ENCODE data around the gene RPL21.

Gene RPL21

GRCh38 chr13:27273658-27274425 is 22.5 kb downstream of the RPL21 start:
- TF ChIP-seq SIN3A (IDR thresholded peaks at IDR 0.05; ENCODE audit: borderline replicate concordance, insufficient read depth, low read length) = no peak
- TF ChIP-seq POLR2AphosphoS5 (IDR thresholded peaks at IDR 0.05; ENCODE audit: low read depth, low read length) = no peak
- no peak for TF ChIP-seq FOXP2 (optimal IDR thresholded peaks at IDR 0.05; ENCODE audit: borderline replicate concordance, extremely low read depth, extremely low read length, insufficient read depth)
- no peak for TF ChIP-seq REST (IDR thresholded peaks at IDR 0.05; ENCODE audit: insufficient read depth in 1 of 2, low read depth in 2 of 2, low read length in 2 of 2)
- TF ChIP-seq TAF1 (IDR thresholded peaks at IDR 0.05; ENCODE audit: borderline replicate concordance, insufficient read depth, low read length) = no peak

- TF ChIP-seq POLR2AphosphoS5 (IDR thresholded peaks at IDR 0.05; ENCODE audit: low read depth, low read length) = no peak
- TF ChIP-seq REST (IDR thresholded peaks at IDR 0.05; ENCODE audit: insufficient read depth in 1 of 2, low read depth in 2 of 2, low read length in 2 of 2) = no peak
- no peak for TF ChIP-seq SIN3A (IDR thresholded peaks at IDR 0.05; ENCODE audit: borderline replicate concordance, insufficient read depth, low read length)
- TF ChIP-seq FOXP2 (optimal IDR thresholded peaks at IDR 0.05; ENCODE audit: borderline replicate concordance, extremely low read depth, extremely low read length, insufficient read depth) = no peak
These were observed 23.3 kb downstream of the RPL21 start for GRCh38 chr13:27274631-27275030.

GRCh38 chr13:27276188-27276587 is 24.8 kb downstream of the RPL21 start:
- TF ChIP-seq FOXP2 (optimal IDR thresholded peaks at IDR 0.05; ENCODE audit: borderline replicate concordance, extremely low read depth, extremely low read length, insufficient read depth) (no peak), REST (IDR thresholded peaks at IDR 0.05; ENCODE audit: insufficient read depth in 1 of 2, low read depth in 2 of 2, low read length in 2 of 2) (no peak), SIN3A (IDR thresholded peaks at IDR 0.05; ENCODE audit: borderline replicate concordance, insufficient read depth, low read length) (no peak), TAF1 (IDR thresholded peaks at IDR 0.05; ENCODE audit: borderline replicate concordance, insufficient read depth, low read length) (no peak)

- TF ChIP-seq REST (IDR thresholded peaks at IDR 0.05; ENCODE audit: insufficient read depth in 1 of 2, low read depth in 2 of 2, low read length in 2 of 2) = no peak
- TF ChIP-seq POLR2AphosphoS5 (IDR thresholded peaks at IDR 0.05; ENCODE audit: low read depth, low read length) = no peak
- TF ChIP-seq TAF1 (IDR thresholded peaks at IDR 0.05; ENCODE audit: borderline replicate concordance, insufficient read depth, low read length) = no peak
- TF ChIP-seq FOXP2 (optimal IDR thresholded peaks at IDR 0.05; ENCODE audit: borderline replicate concordance, extremely low read depth, extremely low read length, insufficient read depth) = no peak
- TF ChIP-seq SIN3A (IDR thresholded peaks at IDR 0.05; ENCODE audit: borderline replicate concordance, insufficient read depth, low read length) = no peak
These were observed 28.1 kb downstream of the RPL21 start for GRCh38 chr13:27279506-27279905.

All from PFSK-1 (cell line).